GM12878 (cell line): Measurements from ENCODE around the gene VANGL2. TPM values are rescaled to one million over a fixed set of nuclear protein-coding genes. Genes with fewer than 3 reads are reported as not detected.

ENCODE experiments used
- ATAC-seq: fragments of 200-7000 bp; cut with Tn5 transposase; 3 replicates; pipeline ENCODE4 v1.9.1; 2020; ENCODE audit warnings: mild to moderate bottlenecking, moderate library complexity
- BruUV-seq: library from RNA; stranded (reverse); fragments of 400-500 nt; replicated peaks from 2 replicates; lab custom pipeline; 2021; lab: Mats Ljungman, UMichigan
- CTCF ChIA-PET: fragments of 300-600 bp; sonication (Branson Sonifier 250); formaldehyde crosslinking; extraction: SDS; loops from one replicate; lab custom pipeline; 2021; ENCODE audit warnings: inconsistent platforms; lab: Yijun Ruan, JAX
- POLR2A ChIA-PET: fragments of 350-600 bp; formaldehyde crosslinking; extraction: SDS; loops from one replicate; lab custom pipeline; 2021; ENCODE audit warnings: inconsistent platforms; lab: Charles Lee
- RAD21 ChIA-PET: fragments of 300-600 bp; sonication (Branson Sonifier 250); formaldehyde crosslinking; loops from one replicate; lab custom pipeline; 2023; ENCODE audit warnings: antibody characterized with exemption; ENCODE audit not compliant: unreplicated experiment; lab: Charles Lee
- SMC1A ChIA-PET: fragments of 300-600 bp; sonication (Branson Sonifier 250); formaldehyde crosslinking; loops from one replicate; lab custom pipeline; 2023; ENCODE audit not compliant: unreplicated experiment, uncharacterized antibody; lab: Charles Lee
- DNase-seq: peaks from one replicate; pipeline ENCODE4 v3.0.0-alpha.2; 2011; ENCODE audit warnings: low read depth, low spot score
- FAIRE-seq: peaks from 3 replicates; lab custom pipeline; 2011; peaks lifted over from hg19 to GRCh38; lab: Jason Lieb, UNC
- H2AFZ ChIP-seq: 2 replicates; pipeline ENCODE4 v1.6.0; 2011; ENCODE audit warnings: low read depth, low read length, control low read depth; ENCODE audit not compliant: control insufficient read depth
- H3K27ac ChIP-seq: 2 replicates; pipeline ENCODE4 v1.5.1; 2011; ENCODE audit warnings: control low read depth; ENCODE audit not compliant: control insufficient read depth, insufficient read depth
- H3K27me3 ChIP-seq, 2 experiments: replicated peaks in 1 of 2; 2 replicates each; pipeline versions ENCODE4 v1.6.0 to v1.6.1; 2011; ENCODE audit warnings: low read length in 1 of 2; ENCODE audit not compliant: control insufficient read depth in 2 of 2, insufficient read depth in 2 of 2
- H3K36me3 ChIP-seq, 2 experiments: 2 replicates each; pipeline ENCODE4 v1.5.1; 2011; ENCODE audit warnings: low read length in 1 of 2; ENCODE audit not compliant: control insufficient read depth in 2 of 2, insufficient read depth in 2 of 2
- H3K4me1 ChIP-seq: 2 replicates; pipeline ENCODE4 v1.6.1; 2011; ENCODE audit warnings: mild to moderate bottlenecking, low read length, moderate library complexity, mixed read lengths; ENCODE audit not compliant: control insufficient read depth, insufficient read depth
- H3K4me2 ChIP-seq: 2 replicates; pipeline ENCODE4 v1.6.0; 2011; ENCODE audit warnings: control low read depth; ENCODE audit not compliant: control insufficient read depth, insufficient read depth
- H3K4me3 ChIP-seq: fragments of 200-600 bp; sonication (generic); 2 replicates; pipeline ENCODE4 v1.5.1; 2016
- H3K79me2 ChIP-seq: 2 replicates; pipeline ENCODE4 v1.6.0; 2011; ENCODE audit warnings: low read length; ENCODE audit not compliant: control insufficient read depth, insufficient read depth
- H3K9ac ChIP-seq: 2 replicates; pipeline ENCODE4 v1.8.0; 2011; ENCODE audit warnings: low read length, control low read depth, mixed read lengths; ENCODE audit not compliant: control insufficient read depth, insufficient read depth
- H3K9me3 ChIP-seq: replicated peaks from 3 replicates; pipeline ENCODE4 v1.5.1; 2011; ENCODE audit warnings: mild to moderate bottlenecking, low read length; ENCODE audit not compliant: control insufficient read depth, insufficient read depth
- H4K20me1 ChIP-seq: 2 replicates; pipeline ENCODE4 v1.6.0; 2011; ENCODE audit not compliant: control insufficient read depth, insufficient read depth
- CEBPB ChIP-seq, 2 experiments: fragments of 150-350 bp in 1 of 2; IDR thresholded peaks; 2 replicates each; pipeline ENCODE4 v1.6.1; 2012 to 2014; ENCODE audit warnings: low read depth in 2 of 2, low read length in 2 of 2, borderline replicate concordance in 1 of 2, inconsistent platforms in 1 of 2
- CHD4 ChIP-seq: fragments of 200-600 bp; sonication (generic); IDR thresholded peaks from 2 replicates; pipeline ENCODE4 v1.6.1; 2016; ENCODE audit warnings: mild to moderate bottlenecking
- CUX1 ChIP-seq: IDR thresholded peaks from 2 replicates; pipeline ENCODE4 v1.6.1; 2012; ENCODE audit warnings: improper control_type of control experiment, low read depth, low read length; ENCODE audit not compliant: insufficient replicate concordance
- GABPA ChIP-seq: IDR thresholded peaks from 2 replicates; pipeline ENCODE4 v1.6.1; 2014; ENCODE audit warnings: antibody characterized with exemption, low read depth, mild to moderate bottlenecking, inconsistent platforms
- JUNB ChIP-seq: IDR thresholded peaks from 2 replicates; pipeline ENCODE4 v1.6.1; 2016; ENCODE audit warnings: antibody characterized with exemption, mild to moderate bottlenecking
- JUND ChIP-seq: IDR thresholded peaks from 2 replicates; pipeline ENCODE4 v1.6.1; 2012; ENCODE audit warnings: low read depth, mild to moderate bottlenecking, low read length, improper control_type of control experiment, moderate library complexity
- SMC3 ChIP-seq: IDR thresholded peaks from 2 replicates; pipeline ENCODE4 v1.6.1; 2011; ENCODE audit warnings: low read length, improper control_type of control experiment, borderline replicate concordance
- ZNF274 ChIP-seq: IDR thresholded peaks from one replicate; pipeline ENCODE4 v1.8.0; 2011; ENCODE audit not compliant: insufficient read length, insufficient read depth
- ZSCAN29 ChIP-seq: fragments of 450-650 bp; IDR thresholded peaks from 2 replicates; pipeline ENCODE4 v1.6.1; 2017; ENCODE audit warnings: mild to moderate bottlenecking, moderate library complexity
- WGBS: methylation state at CpG from one replicate; pipeline ENCODE4 v1.1.6; 2016; ENCODE audit warnings: low lambda C conversion rate; ENCODE audit not compliant: insufficient replicate concordance, insufficient coverage; ENCODE audit errors: missing lambda C conversion rate; 5-methylcytosine and 5-hydroxymethylcytosine counted together
- in situ Hi-C: fragments of 300-500 bp; cut with MboI; formaldehyde crosslinking; loops from 9 replicates; pipeline ENCODE4 v1.14.3; 2018; ENCODE audit warnings: mixed read lengths
- intact Hi-C: fragments of 100-400 bp; cut with micrococcal nuclease; formaldehyde crosslinking; loops from one replicate; pipeline ENCODE4 v1.14.2; 2022; ENCODE audit not compliant: unreplicated experiment
- polyA plus RNA-seq, 11 experiments: library from polyadenylated mRNA; depleted of rRNA in 4 of 11; unstranded in 6 of 11; stranded (reverse) in 5 of 11; fragments of >200 nt; fragmentation: Nextera tagmentation in 4 of 11; fragmentation: Illumina TruSeq in 1 of 11; extraction: Ambion mirVana in 4 of 11; extraction: Trizol in 1 of 11; gene quantifications; 1 replicate in 1 of 11; 2 replicates in 10 of 11; pipeline versions ENCODE4 v1.2.1 to v1.2.3, GENCODE V29; 2011 to 2016; ENCODE audit warnings: inconsistent platforms in 2 of 11, missing spikeins in 2 of 11, low read depth in 1 of 11
- total RNA-seq, 4 experiments: library from RNA; depleted of rRNA in 3 of 4; stranded (reverse); fragments of >200 nt in 3 of 4; fragmentation: Illumina TruSeq in 1 of 4; extraction: Trizol in 1 of 4; gene quantifications; 2 replicates each; pipeline versions ENCODE4 v1.2.1 to v1.2.3, GENCODE V29; 2013 to 2021
- TF ChIP-seq, protein P1 (sequence below): IDR thresholded peaks from 2 replicates; pipeline ENCODE4 v1.6.1; 2012; ENCODE audit warnings: mild to moderate bottlenecking, low read depth, low read length
- TF ChIP-seq, protein P2 (sequence below): fragments of 450-650 bp; IDR thresholded peaks from 2 replicates; pipeline ENCODE4 v1.6.1; 2017; ENCODE audit warnings: mild to moderate bottlenecking, moderate library complexity

VANGL2 gene
- total and polyA plus RNA-seq, 10 of the 15 experiments (the other 5 are each of a cell fraction or from before 2014, with no cell fraction given) = 0.10 to 5.0 (median 0.27) TPM

GRCh38 chr1:160359559-160360226, 40.7 kb upstream of the VANGL2 start:
- Histone ChIP-seq H3K36me3 (peaks cover 15 to 31% of the 10 kb centered on the region in 2 experiments), H4K20me1 (no peaks in the 10 kb centered on the region), H3K79me2 (no peaks in the 10 kb centered on the region; the same call in 1 of the 2 replicates), H3K4me3 (no peak overlapping the region), H2AFZ (no peak overlapping the region), H3K27ac (no peak overlapping the region), H3K27me3 (no peaks in the 10 kb centered on the region), H3K9ac (no peak overlapping the region), H3K4me2 (no peak overlapping the region), H3K4me1 (no peaks in the 10 kb centered on the region), H3K9me3 (no peaks in the 10 kb centered on the region)
- POLR2A ChIA-PET = no interaction called here
- intact Hi-C loops (no loop called here), in situ Hi-C loops (no loop called here)
- CTCF ChIA-PET = interaction anchor here (1.7 kb wide), 1 partner anchor 9 kb away, joined by 6 read pairs; no protein-coding TSS in a partner anchor
- RAD21 ChIA-PET = no interaction called here
- SMC1A ChIA-PET = no interaction called here
- FAIRE-seq (no peak), ATAC-seq (no peak), DNase-seq (no peak)
- BruUV-seq = no TSS peak
- WGBS = 95% methylated on average over 9 of the region's 9 CpGs
- TF ChIP-seq, protein P1, sequence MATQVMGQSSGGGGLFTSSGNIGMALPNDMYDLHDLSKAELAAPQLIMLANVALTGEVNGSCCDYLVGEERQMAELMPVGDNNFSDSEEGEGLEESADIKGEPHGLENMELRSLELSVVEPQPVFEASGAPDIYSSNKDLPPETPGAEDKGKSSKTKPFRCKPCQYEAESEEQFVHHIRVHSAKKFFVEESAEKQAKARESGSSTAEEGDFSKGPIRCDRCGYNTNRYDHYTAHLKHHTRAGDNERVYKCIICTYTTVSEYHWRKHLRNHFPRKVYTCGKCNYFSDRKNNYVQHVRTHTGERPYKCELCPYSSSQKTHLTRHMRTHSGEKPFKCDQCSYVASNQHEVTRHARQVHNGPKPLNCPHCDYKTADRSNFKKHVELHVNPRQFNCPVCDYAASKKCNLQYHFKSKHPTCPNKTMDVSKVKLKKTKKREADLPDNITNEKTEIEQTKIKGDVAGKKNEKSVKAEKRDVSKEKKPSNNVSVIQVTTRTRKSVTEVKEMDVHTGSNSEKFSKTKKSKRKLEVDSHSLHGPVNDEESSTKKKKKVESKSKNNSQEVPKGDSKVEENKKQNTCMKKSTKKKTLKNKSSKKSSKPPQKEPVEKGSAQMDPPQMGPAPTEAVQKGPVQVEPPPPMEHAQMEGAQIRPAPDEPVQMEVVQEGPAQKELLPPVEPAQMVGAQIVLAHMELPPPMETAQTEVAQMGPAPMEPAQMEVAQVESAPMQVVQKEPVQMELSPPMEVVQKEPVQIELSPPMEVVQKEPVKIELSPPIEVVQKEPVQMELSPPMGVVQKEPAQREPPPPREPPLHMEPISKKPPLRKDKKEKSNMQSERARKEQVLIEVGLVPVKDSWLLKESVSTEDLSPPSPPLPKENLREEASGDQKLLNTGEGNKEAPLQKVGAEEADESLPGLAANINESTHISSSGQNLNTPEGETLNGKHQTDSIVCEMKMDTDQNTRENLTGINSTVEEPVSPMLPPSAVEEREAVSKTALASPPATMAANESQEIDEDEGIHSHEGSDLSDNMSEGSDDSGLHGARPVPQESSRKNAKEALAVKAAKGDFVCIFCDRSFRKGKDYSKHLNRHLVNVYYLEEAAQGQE = no peak
- TF ChIP-seq JUNB = no peak
- no peak for TF ChIP-seq SMC3
- no peak for TF ChIP-seq GABPA
- TF ChIP-seq ZNF274 = no peak
- no peak for TF ChIP-seq CEBPB (IDR thresholded peaks at IDR 0.05; ENCODE audit: borderline replicate concordance in 1 of 2, low read depth in 2 of 2, low read length in 2 of 2)
- TF ChIP-seq JUND = no peak
- no peak for TF ChIP-seq CUX1
- TF ChIP-seq ZSCAN29 = no peak
- no peak for TF ChIP-seq CHD4
- TF ChIP-seq, protein P2, sequence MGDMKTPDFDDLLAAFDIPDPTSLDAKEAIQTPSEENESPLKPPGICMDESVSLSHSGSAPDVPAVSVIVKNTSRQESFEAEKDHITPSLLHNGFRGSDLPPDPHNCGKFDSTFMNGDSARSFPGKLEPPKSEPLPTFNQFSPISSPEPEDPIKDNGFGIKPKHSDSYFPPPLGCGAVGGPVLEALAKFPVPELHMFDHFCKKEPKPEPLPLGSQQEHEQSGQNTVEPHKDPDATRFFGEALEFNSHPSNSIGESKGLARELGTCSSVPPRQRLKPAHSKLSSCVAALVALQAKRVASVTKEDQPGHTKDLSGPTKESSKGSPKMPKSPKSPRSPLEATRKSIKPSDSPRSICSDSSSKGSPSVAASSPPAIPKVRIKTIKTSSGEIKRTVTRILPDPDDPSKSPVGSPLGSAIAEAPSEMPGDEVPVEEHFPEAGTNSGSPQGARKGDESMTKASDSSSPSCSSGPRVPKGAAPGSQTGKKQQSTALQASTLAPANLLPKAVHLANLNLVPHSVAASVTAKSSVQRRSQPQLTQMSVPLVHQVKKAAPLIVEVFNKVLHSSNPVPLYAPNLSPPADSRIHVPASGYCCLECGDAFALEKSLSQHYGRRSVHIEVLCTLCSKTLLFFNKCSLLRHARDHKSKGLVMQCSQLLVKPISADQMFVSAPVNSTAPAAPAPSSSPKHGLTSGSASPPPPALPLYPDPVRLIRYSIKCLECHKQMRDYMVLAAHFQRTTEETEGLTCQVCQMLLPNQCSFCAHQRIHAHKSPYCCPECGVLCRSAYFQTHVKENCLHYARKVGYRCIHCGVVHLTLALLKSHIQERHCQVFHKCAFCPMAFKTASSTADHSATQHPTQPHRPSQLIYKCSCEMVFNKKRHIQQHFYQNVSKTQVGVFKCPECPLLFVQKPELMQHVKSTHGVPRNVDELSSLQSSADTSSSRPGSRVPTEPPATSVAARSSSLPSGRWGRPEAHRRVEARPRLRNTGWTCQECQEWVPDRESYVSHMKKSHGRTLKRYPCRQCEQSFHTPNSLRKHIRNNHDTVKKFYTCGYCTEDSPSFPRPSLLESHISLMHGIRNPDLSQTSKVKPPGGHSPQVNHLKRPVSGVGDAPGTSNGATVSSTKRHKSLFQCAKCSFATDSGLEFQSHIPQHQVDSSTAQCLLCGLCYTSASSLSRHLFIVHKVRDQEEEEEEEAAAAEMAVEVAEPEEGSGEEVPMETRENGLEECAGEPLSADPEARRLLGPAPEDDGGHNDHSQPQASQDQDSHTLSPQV = no peak
